Measurements from ENCODE around the gene ARL3. TPM values are rescaled to one million over a fixed set of nuclear protein-coding genes. Genes with fewer than 3 reads are reported as not detected.
A peak's percentile ranks its signal among the peaks of the same experiment; 100 is the strongest.
"Not testable (repeated sequence)": the region's sequence is repeated elsewhere in the genome, so short reads cannot be mapped to it uniquely, and the experiment has no call there.

Gene ARL3
- total RNA-seq, 1 experiment from 2014 or later: 12.1 TPM

GRCh38 chr10:102726274-102726673 is 12.1 kb upstream of the ARL3 start:
- no peak for DNase-seq (ENCODE audit: low read depth in 1 of 2, low spot score in 2 of 2)
- Histone ChIP-seq H3K36me3 (peaks cover 15% of the 10 kb centered on the region; the same call in 1 of the 2 replicates), H3K27ac (no peak overlapping the region), H3K27me3 (replicated peaks) (no peaks in the 10 kb centered on the region), H3K4me1 (replicated peaks) (peaks cover 10% of the 10 kb centered on the region), H3K9me3 (replicated peaks) (0 out of 2 replicates have a peak, but pooled peaks cover 2% of the 10 kb centered on the region), H3K4me3 (no peak overlapping the region)

- Histone ChIP-seq H3K27ac (no peak overlapping the region), H3K4me3 (no peak overlapping the region), H3K36me3 (peaks cover 6% of the 10 kb centered on the region; the same call in 1 of the 2 replicates), H3K27me3 (replicated peaks) (no peaks in the 10 kb centered on the region), H3K9me3 (replicated peaks) (0 out of 2 replicates have a peak, but pooled peaks cover 2% of the 10 kb centered on the region), H3K4me1 (replicated peaks) (peaks cover 10% of the 10 kb centered on the region)
- DNase-seq (ENCODE audit: low read depth in 1 of 2, low spot score in 2 of 2): no peak
These were observed 9.8 kb upstream of the ARL3 start for GRCh38 chr10:102723989-102724388.

- peaks cover 10% of the 10 kb centered on the region for H3K4me1 ChIP-seq (replicated peaks)
- H3K36me3 ChIP-seq: 0 out of 2 replicates have a peak, but pooled peaks cover 4% of the 10 kb centered on the region
- H3K9me3 ChIP-seq (replicated peaks): 0 out of 2 replicates have a peak, but pooled peaks cover 2% of the 10 kb centered on the region
- no peak overlapping the region for H3K27ac ChIP-seq
- H3K27me3 ChIP-seq (replicated peaks): no peaks in the 10 kb centered on the region
- no peak overlapping the region for H3K4me3 ChIP-seq
- DNase-seq (ENCODE audit: low read depth in 1 of 2, low spot score in 2 of 2): no peak
These were observed 7.8 kb upstream of the ARL3 start for GRCh38 chr10:102721954-102722353.

- H3K27me3 ChIP-seq (replicated peaks): no peaks in the 10 kb centered on the region
- H3K4me3 ChIP-seq: no peak overlapping the region
- peaks cover 10% of the 10 kb centered on the region for H3K4me1 ChIP-seq (replicated peaks)
- H3K9me3 ChIP-seq (replicated peaks): 0 out of 2 replicates have a peak, but pooled peaks cover 2% of the 10 kb centered on the region
- no peak overlapping the region for H3K27ac ChIP-seq
- DNase-seq (ENCODE audit: low read depth in 1 of 2, low spot score in 2 of 2): no peak
- 0 out of 2 replicates have a peak, but pooled peaks cover 4% of the 10 kb centered on the region for H3K36me3 ChIP-seq
These were observed 6.6 kb upstream of the ARL3 start for GRCh38 chr10:102720775-102721301.

GRCh38 chr10:102720337-102720736 is 6.1 kb upstream of the ARL3 start:
- Histone ChIP-seq H3K4me3 (no peak overlapping the region), H3K27ac (no peak overlapping the region), H3K36me3 (0 out of 2 replicates have a peak, but pooled peaks cover 4% of the 10 kb centered on the region), H3K9me3 (replicated peaks) (0 out of 2 replicates have a peak, but pooled peaks cover 2% of the 10 kb centered on the region), H3K27me3 (replicated peaks) (no peaks in the 10 kb centered on the region), H3K4me1 (replicated peaks) (peaks cover 12% of the 10 kb centered on the region)
- no peak for DNase-seq (ENCODE audit: low read depth in 1 of 2, low spot score in 2 of 2)

GRCh38 chr10:102718220-102718619 is 4.0 kb upstream of the ARL3 start:
- Histone ChIP-seq H3K4me3 (no peak overlapping the region), H3K4me1 (replicated peaks) (peaks cover 22% of the 10 kb centered on the region), H3K27ac (no peak overlapping the region), H3K9me3 (replicated peaks) (no peaks in the 10 kb centered on the region), H3K36me3 (peaks cover 4% of the 10 kb centered on the region; the same call in 1 of the 2 replicates), H3K27me3 (replicated peaks) (no peaks in the 10 kb centered on the region)
- no peak for DNase-seq (ENCODE audit: low read depth in 1 of 2, low spot score in 2 of 2)

GRCh38 chr10:102716900-102717565 is 2.8 kb upstream of the ARL3 start:
- H3K4me1 ChIP-seq (replicated peaks): peaks cover 29% of the 10 kb centered on the region
- H3K9me3 ChIP-seq (replicated peaks); H3K27me3 ChIP-seq (replicated peaks); DNase-seq (ENCODE audit: low read depth in 1 of 2, low spot score in 2 of 2); H3K27ac ChIP-seq; H3K36me3 ChIP-seq; H3K4me3 ChIP-seq: not testable (repeated sequence)

GRCh38 chr10:102715880-102716279 is 1.7 kb upstream of the ARL3 start:
- H3K36me3 ChIP-seq: peaks cover 4% of the 10 kb centered on the region; the same call in 1 of the 2 replicates
- H3K4me1 ChIP-seq (replicated peaks): peaks cover 35% of the 10 kb centered on the region
- DNase-seq (ENCODE audit: low read depth in 1 of 2, low spot score in 2 of 2): no peak
- no peak overlapping the region for H3K27ac ChIP-seq
- H3K27me3 ChIP-seq (replicated peaks): no peaks in the 10 kb centered on the region
- H3K9me3 ChIP-seq (replicated peaks): no peaks in the 10 kb centered on the region
- no peak overlapping the region for H3K4me3 ChIP-seq

GRCh38 chr10:102714621-102715455 is 641 bp upstream of the ARL3 start, which contains the start of gene SFXN2:
Gene SFXN2 (plus strand): TSS chr10:102714636. CDS start chr10:102726637, 12,001 bp downstream.
- peaks cover 43% of the 10 kb centered on the region for H3K4me1 ChIP-seq (replicated peaks)
- DNase-seq (ENCODE audit: low read depth in 1 of 2, low spot score in 2 of 2): no peak

GRCh38 chr10:102713539-102713813 is 721 bp downstream of the ARL3 start:
- no peaks in the 10 kb centered on the region for H3K9me3 ChIP-seq (replicated peaks)
- no peak for DNase-seq (ENCODE audit: low read depth in 1 of 2, low spot score in 2 of 2)
- H3K27me3 ChIP-seq (replicated peaks): no peaks in the 10 kb centered on the region
- H3K36me3 ChIP-seq: peaks cover 4% of the 10 kb centered on the region; the same call in 1 of the 2 replicates
- H3K27ac ChIP-seq: peak overlapping the region; percentile 87
- peaks cover 47% of the 10 kb centered on the region for H3K4me1 ChIP-seq (replicated peaks)
- peak overlapping the region; percentile 80 for H3K4me3 ChIP-seq

More at GRCh38 chr10:102714621-102715455, 641 bp upstream of the ARL3 start, which contains the start of gene SFXN2:
- H3K4me3 ChIP-seq: peak within 1 kb of the TSS; percentile 80
- H3K27ac ChIP-seq: peak within 1 kb of the TSS; percentile 87
- peaks cover 4% of the 10 kb centered on the region; the same call in 1 of the 2 replicates for H3K36me3 ChIP-seq
- no peaks in the 10 kb centered on the region for H3K27me3 ChIP-seq (replicated peaks)
- H3K9me3 ChIP-seq (replicated peaks): no peaks in the 10 kb centered on the region

GRCh38 chr10:102712843-102713538 is 1.2 kb downstream of the ARL3 start:
- Histone ChIP-seq H3K9me3 (replicated peaks) (no peaks in the 10 kb centered on the region), H3K27ac (peak overlapping the region; percentile 87), H3K4me1 (replicated peaks) (peaks cover 52% of the 10 kb centered on the region), H3K27me3 (replicated peaks) (no peaks in the 10 kb centered on the region), H3K36me3 (peaks cover 4% of the 10 kb centered on the region; the same call in 1 of the 2 replicates), H3K4me3 (peak overlapping the region; percentile 80)
- DNase-seq (ENCODE audit: low read depth in 1 of 2, low spot score in 2 of 2): peak in 1 of 2 experiments; percentile 22

- H3K27me3 ChIP-seq (replicated peaks): no peaks in the 10 kb centered on the region
- H3K9me3 ChIP-seq (replicated peaks): no peaks in the 10 kb centered on the region
- H3K4me3 ChIP-seq: no peak overlapping the region
- peaks cover 4% of the 10 kb centered on the region; the same call in 1 of the 2 replicates for H3K36me3 ChIP-seq
- no peak for DNase-seq (ENCODE audit: low read depth in 1 of 2, low spot score in 2 of 2)
- peaks cover 61% of the 10 kb centered on the region for H3K4me1 ChIP-seq (replicated peaks)
- H3K27ac ChIP-seq: peak overlapping the region; percentile 81
These were observed 2.1 kb downstream of the ARL3 start for GRCh38 chr10:102712089-102712488.

- peaks cover 4% of the 10 kb centered on the region; the same call in 1 of the 2 replicates for H3K36me3 ChIP-seq
- peak overlapping the region; percentile 81 for H3K27ac ChIP-seq
- peak; percentile 74 to 89 for DNase-seq (ENCODE audit: low read depth in 1 of 2, low spot score in 2 of 2)
- H3K4me1 ChIP-seq (replicated peaks): peaks cover 76% of the 10 kb centered on the region
- H3K27me3 ChIP-seq (replicated peaks): no peaks in the 10 kb centered on the region
- H3K4me3 ChIP-seq: no peak overlapping the region
- H3K9me3 ChIP-seq (replicated peaks): no peaks in the 10 kb centered on the region
These were observed 3.6 kb downstream of the ARL3 start for GRCh38 chr10:102710609-102711008.

All from SJSA1 (cell line).